Measurements from ENCODE around the gene FMN1. TPM values are rescaled to one million over a fixed set of nuclear protein-coding genes. Genes with fewer than 3 reads are reported as not detected.

The FMN1 gene
- total RNA-seq, 1 experiment from 2014 or later = 4.5 TPM

GRCh38 chr15:32781781-32782180 lies 412.7 kb downstream of the FMN1 start:
- DNase-seq (ENCODE audit: low spot score) = no peak
- Mint-ChIP-seq H3K27me3 (ENCODE audit: low read depth) (no peaks in the 10 kb centered on the region), H3K36me3 (peaks cover 11% of the 10 kb centered on the region), H3K4me3 (no peak overlapping the region), H3K4me1 (peaks cover 4% of the 10 kb centered on the region), H3K27ac (no peak overlapping the region), H3K9me3 (peaks cover 21% of the 10 kb centered on the region)
- no peak for ATAC-seq
- POLR2A ChIA-PET = no interaction called here
- TF ChIP-seq ZMAT4 (CRISPR knock-in tag; IDR thresholded peaks at IDR 0.05) (no peak), USF2 (CRISPR knock-in tag; IDR thresholded peaks at IDR 0.05) (no peak), E2F4 (CRISPR knock-in tag; IDR thresholded peaks at IDR 0.05; ENCODE audit: borderline replicate concordance, low read depth) (no peak), NR3C1 (CRISPR knock-in tag; conservative IDR thresholded peaks at IDR 0.05; ENCODE audit: low read depth) (no peak), NFATC4 (CRISPR knock-in tag; IDR thresholded peaks at IDR 0.05) (no peak), ATF1 (CRISPR knock-in tag; IDR thresholded peaks at IDR 0.05) (no peak), ESRRA (CRISPR knock-in tag; IDR thresholded peaks at IDR 0.05; ENCODE audit: borderline replicate concordance) (no peak), ERG (CRISPR knock-in tag; IDR thresholded peaks at IDR 0.05) (no peak), GRHL2 (CRISPR knock-in tag; IDR thresholded peaks at IDR 0.05; ENCODE audit: insufficient replicate concordance, severe bottlenecking) (no peak), ATF6 (CRISPR knock-in tag; IDR thresholded peaks at IDR 0.05) (no peak), MXD4 (CRISPR knock-in tag; IDR thresholded peaks at IDR 0.05; ENCODE audit: borderline replicate concordance) (no peak), RELA (CRISPR knock-in tag; IDR thresholded peaks at IDR 0.05; ENCODE audit: borderline replicate concordance) (no peak), NFE2L1 (CRISPR knock-in tag; IDR thresholded peaks at IDR 0.05) (no peak), ZSCAN18 (CRISPR knock-in tag; IDR thresholded peaks at IDR 0.05) (no peak), JAZF1 (CRISPR knock-in tag; IDR thresholded peaks at IDR 0.05) (no peak), TCF7 (CRISPR knock-in tag; IDR thresholded peaks at IDR 0.05; ENCODE audit: low read depth) (no peak)
- TF ChIP-seq, protein P1, sequence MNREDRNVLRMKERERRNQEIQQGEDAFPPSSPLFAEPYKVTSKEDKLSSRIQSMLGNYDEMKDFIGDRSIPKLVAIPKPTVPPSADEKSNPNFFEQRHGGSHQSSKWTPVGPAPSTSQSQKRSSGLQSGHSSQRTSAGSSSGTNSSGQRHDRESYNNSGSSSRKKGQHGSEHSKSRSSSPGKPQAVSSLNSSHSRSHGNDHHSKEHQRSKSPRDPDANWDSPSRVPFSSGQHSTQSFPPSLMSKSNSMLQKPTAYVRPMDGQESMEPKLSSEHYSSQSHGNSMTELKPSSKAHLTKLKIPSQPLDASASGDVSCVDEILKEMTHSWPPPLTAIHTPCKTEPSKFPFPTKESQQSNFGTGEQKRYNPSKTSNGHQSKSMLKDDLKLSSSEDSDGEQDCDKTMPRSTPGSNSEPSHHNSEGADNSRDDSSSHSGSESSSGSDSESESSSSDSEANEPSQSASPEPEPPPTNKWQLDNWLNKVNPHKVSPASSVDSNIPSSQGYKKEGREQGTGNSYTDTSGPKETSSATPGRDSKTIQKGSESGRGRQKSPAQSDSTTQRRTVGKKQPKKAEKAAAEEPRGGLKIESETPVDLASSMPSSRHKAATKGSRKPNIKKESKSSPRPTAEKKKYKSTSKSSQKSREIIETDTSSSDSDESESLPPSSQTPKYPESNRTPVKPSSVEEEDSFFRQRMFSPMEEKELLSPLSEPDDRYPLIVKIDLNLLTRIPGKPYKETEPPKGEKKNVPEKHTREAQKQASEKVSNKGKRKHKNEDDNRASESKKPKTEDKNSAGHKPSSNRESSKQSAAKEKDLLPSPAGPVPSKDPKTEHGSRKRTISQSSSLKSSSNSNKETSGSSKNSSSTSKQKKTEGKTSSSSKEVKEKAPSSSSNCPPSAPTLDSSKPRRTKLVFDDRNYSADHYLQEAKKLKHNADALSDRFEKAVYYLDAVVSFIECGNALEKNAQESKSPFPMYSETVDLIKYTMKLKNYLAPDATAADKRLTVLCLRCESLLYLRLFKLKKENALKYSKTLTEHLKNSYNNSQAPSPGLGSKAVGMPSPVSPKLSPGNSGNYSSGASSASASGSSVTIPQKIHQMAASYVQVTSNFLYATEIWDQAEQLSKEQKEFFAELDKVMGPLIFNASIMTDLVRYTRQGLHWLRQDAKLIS (CRISPR knock-in tag; IDR thresholded peaks at IDR 0.05; ENCODE audit: borderline replicate concordance) = no peak
- TF ChIP-seq, protein P2, sequence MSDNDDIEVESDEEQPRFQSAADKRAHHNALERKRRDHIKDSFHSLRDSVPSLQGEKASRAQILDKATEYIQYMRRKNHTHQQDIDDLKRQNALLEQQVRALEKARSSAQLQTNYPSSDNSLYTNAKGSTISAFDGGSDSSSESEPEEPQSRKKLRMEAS (CRISPR knock-in tag; IDR thresholded peaks at IDR 0.05) = no peak
- TF ChIP-seq, protein P3, sequence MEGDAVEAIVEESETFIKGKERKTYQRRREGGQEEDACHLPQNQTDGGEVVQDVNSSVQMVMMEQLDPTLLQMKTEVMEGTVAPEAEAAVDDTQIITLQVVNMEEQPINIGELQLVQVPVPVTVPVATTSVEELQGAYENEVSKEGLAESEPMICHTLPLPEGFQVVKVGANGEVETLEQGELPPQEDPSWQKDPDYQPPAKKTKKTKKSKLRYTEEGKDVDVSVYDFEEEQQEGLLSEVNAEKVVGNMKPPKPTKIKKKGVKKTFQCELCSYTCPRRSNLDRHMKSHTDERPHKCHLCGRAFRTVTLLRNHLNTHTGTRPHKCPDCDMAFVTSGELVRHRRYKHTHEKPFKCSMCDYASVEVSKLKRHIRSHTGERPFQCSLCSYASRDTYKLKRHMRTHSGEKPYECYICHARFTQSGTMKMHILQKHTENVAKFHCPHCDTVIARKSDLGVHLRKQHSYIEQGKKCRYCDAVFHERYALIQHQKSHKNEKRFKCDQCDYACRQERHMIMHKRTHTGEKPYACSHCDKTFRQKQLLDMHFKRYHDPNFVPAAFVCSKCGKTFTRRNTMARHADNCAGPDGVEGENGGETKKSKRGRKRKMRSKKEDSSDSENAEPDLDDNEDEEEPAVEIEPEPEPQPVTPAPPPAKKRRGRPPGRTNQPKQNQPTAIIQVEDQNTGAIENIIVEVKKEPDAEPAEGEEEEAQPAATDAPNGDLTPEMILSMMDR (IDR thresholded peaks at IDR 0.05) = no peak
- CTCF ChIA-PET = no interaction called here
